DND-41 (cell line): ENCODE data around the gene SCYGR1.

Source experiments
- EZH2 ChIP-seq: IDR thresholded peaks from 3 replicates; pipeline ENCODE4 v1.6.1; 2012; ENCODE audit warnings: borderline replicate concordance, low read depth, mild to moderate bottlenecking, moderate library complexity, low read length, inconsistent platforms; ENCODE audit not compliant: severe bottlenecking
- TF ChIP-seq, protein P1 (sequence below): IDR thresholded peaks from 2 replicates; pipeline ENCODE4 v1.5.1; 2012; ENCODE audit warnings: borderline replicate concordance, low read length, moderate library complexity, mild to moderate bottlenecking; ENCODE audit not compliant: poor library complexity, severe bottlenecking; ENCODE audit errors: extremely low read depth

DNA sequence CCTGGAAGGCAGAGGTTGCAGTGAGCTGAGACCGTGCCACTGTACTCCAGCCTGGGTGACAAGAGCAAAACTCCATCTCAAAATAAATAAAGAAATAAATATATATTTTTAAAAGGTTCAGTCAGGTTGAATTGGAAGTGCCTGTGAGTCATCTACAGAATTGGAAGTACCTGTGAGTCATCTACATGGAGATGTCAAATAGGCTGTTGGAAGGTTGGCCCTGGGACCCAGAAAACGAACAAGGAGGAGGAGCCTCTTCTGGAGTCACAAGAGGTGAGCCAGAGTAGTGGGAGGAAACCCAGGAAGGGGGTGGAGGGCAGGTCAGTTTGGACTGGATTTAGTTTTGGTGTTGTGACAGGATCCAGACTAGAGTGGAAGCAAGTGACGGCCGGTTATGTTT lies 15.2 kb upstream of the SCYGR1 start:
- TF ChIP-seq, protein P1, sequence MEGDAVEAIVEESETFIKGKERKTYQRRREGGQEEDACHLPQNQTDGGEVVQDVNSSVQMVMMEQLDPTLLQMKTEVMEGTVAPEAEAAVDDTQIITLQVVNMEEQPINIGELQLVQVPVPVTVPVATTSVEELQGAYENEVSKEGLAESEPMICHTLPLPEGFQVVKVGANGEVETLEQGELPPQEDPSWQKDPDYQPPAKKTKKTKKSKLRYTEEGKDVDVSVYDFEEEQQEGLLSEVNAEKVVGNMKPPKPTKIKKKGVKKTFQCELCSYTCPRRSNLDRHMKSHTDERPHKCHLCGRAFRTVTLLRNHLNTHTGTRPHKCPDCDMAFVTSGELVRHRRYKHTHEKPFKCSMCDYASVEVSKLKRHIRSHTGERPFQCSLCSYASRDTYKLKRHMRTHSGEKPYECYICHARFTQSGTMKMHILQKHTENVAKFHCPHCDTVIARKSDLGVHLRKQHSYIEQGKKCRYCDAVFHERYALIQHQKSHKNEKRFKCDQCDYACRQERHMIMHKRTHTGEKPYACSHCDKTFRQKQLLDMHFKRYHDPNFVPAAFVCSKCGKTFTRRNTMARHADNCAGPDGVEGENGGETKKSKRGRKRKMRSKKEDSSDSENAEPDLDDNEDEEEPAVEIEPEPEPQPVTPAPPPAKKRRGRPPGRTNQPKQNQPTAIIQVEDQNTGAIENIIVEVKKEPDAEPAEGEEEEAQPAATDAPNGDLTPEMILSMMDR = no peak
- TF ChIP-seq EZH2 = no peak
